ENCODE data around the gene NTSR2.
"Not testable (repeated sequence)": the region's sequence is repeated elsewhere in the genome, so short reads cannot be mapped to it uniquely, and the experiment has no call there.

Gene NTSR2

DNA sequence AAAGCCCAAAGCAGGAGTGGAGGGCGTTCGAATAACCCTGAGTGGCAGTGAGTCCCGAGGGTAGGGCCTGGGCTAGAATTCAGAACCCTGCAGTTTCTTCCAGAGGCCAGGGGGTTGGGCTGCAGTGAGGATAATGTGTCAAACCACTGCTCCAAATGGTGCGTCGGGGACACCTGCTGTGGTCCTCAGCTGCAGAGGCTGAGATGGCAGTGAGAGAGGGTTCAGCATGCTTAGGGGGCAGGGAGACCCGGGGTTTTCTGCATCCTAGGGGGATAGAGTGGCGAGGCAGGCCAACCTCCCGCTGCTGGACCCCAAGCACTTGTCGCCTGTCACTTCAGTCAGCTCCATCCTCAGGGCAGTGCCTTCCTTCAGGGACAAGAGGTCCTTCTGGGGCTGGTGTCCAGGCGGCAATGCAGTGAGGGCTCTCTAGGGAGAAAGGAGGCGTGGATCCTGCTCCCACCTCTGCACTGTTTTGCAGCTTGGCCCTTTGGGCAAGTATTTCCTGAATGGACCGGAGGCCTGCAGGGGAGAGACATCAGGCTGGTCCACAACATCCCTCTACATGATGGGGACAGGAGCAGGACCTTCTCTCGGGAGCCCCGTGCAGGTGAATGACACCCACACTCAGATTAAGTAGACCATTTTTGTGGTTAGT, 8.4 kb upstream of the NTSR2 start:
- DNase-seq = no peak

DNA sequence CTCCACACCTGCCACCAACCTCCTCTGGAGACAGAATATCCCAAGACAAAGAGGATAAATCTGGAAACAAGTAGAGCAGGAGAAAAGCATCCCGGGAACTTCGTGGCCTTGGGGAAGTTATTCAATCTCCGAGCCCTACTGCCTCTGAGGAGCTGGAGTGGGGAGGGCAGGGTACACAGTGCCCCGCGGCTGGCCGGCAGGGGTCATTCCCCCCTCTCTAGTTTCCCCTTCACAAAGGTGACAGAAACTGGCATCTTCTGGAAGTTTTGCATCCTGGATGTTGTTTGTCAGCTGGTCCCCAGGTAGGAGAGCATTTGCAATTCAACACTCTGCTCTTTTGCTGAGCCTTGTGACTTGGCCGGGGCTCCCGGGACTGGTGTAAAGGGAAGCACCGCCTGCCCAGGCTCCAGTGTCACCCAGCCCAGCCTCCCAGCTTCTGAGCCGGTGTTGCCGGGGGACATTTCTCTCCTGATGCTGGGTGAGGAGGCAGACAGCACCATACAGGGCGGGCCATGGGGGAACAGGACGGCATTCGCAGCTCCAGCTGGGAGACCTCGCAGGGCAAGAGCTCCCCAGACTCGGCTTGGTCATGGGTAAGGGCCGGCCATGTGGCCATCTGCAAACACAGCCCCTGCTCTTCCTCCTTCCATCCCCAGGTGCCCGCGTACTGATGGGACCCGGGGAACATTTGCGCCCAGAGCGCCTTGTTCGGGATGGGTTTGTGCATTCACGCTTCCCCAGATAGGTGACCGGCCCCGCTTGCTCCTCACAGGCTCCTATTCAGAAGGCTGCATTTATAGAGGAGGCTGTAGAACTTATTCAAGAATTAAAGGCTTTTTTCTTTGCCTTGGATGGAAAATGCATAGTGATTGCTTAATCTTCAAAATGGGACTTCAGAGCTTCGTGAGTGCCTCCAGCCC, 7.4 kb upstream of the NTSR2 start:
- no peak for DNase-seq

DNA sequence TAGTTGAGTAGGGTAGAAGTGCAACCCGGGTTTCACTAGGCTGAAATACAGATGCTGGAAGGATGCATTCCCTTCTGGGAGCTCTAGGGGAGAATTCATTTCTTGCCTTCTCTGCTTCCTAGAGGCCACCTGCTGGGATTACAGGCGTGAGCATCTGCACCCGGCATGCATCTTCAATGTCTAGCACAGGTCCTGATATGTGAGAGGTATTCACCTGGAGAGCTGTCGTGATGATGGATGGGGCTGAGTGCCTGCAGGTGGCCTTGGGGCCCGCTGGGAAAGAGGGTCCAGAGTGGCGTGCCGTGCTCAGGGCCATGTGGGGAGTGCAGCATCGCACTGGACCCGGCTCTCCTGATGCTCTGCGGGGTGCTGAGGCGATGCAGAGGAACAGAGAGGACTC, 6.6 kb upstream of the NTSR2 start:
- no peak for DNase-seq

DNA sequence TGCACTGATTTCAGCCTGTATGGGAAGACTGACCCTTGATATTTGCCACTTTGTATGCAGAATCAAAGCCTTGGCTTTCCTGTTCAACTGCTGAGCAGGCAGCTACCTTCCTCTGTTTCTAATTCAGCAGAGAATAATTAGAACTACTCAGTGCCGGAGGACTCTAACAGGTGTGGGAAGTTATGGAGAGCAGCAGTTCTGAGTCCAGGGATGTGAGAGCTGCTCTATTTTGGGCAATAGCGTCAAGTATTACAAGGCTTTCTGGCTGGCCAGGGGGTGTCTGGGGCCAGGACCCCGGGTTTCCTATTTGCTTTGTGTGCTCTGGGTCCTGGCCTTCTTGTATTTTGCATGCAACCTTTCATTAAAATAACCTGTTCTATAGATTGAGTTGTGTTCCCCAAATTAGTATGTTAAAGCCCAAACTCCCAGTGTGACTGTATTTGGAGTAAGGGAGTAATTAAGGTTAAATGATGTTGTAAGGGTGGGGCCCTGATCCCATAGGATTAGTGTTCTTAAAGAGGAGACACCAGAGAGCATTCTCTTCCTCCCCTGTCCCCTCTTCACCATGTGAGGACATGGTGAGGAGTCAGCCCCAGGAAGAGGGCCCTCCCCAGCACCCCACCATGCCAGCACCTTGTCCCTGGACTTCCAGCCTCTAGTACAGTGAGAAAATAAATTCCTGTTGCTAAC, 5.6 kb upstream of the NTSR2 start:
- no peak for DNase-seq

DNA sequence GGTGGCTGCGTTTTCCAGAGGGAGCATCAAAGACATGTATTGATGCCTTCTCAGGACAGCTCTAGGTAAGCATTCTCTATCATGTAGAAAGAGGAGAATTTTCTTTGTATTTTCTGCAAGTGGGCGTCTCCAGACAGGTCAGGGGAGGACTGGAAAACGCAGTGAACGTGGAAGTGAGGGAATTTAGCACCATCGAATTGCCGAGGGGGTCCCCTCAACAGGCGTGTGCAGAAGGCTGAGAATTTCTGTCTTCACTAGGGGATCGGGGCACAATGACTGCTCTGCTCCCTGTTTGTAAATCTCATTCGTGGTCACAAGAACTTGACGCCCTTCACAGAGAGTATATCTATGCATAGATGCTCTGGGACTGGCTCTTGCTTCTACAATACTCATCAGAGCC, 5.0 kb upstream of the NTSR2 start:
- DNase-seq = no peak

DNA sequence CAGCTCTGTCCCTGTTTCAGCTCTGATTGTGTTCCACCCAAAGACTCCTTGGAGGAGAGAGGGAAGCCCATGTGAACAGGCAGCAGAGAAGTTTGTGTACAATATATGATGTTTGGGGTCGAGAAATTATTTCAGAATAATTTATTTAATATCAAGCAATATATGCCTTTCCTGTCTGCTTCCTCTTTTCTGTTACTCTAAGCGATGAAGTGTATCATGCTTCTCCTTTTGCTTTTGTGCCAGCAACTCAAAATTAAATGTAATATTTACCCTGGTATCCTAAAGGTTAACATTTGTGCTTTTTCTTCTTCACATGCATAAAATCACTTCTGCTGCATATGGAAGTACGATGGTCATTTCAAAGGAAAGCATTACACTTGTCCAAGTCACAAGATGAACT, 2.4 kb upstream of the NTSR2 start:
- DNase-seq = no peak

DNA sequence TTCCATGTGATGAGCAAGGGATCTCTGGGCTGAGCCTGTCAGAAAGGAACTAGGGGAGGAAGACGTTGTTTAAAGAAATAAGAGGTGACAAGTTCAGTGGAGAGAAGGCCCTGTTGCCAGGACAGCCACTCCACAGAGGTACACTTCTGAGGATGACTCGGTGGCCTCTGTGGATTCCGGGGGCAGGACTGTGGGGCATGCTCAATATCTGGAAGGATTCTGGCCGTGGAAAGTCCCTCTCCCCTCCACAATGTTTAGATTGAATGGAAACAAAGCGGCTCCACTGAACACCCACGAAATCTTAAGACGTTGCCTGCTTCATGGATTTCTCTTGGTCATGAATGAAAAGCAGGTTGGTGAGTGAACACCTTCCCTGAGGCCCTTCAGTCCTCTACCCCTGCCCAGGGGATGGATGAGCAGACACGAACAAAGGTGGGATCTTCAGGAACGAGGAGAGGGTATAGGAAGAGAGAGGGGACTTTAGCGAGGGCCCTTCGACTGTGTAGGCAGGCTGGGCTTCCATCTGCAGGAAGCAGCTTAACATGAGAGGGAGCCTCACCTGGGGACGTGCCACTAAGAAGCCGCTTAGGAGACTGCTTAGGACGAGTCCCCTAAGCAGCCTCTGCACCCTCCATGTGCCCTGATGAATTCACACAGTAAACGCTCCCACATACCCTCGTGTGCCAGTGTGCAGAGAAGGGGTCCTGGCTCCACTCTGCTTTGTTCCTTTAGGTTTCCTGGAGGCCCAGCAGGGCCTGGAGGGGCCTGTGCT, 1.9 kb downstream of the NTSR2 start:
- DNase-seq = no peak

DNA sequence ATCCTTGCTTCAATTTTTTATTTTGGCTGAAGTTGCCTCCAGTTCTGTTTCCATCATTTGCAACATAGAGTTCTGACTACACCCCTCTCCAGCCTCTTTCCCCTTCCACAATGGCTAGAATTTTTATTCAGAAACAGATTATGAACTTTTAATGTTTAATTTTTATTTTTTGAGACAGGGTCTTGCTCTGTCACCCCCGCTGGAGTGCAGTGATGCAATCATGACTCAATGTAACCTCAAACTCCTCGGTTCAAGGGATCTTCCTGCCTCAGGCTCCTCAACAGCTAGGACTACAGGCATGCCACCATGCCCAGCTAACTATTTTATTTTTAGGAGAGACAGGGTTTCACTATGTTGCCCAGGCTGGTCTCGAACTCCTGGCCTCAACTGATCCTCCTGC, 2.8 kb downstream of the NTSR2 start:
- no peak for DNase-seq

DNA sequence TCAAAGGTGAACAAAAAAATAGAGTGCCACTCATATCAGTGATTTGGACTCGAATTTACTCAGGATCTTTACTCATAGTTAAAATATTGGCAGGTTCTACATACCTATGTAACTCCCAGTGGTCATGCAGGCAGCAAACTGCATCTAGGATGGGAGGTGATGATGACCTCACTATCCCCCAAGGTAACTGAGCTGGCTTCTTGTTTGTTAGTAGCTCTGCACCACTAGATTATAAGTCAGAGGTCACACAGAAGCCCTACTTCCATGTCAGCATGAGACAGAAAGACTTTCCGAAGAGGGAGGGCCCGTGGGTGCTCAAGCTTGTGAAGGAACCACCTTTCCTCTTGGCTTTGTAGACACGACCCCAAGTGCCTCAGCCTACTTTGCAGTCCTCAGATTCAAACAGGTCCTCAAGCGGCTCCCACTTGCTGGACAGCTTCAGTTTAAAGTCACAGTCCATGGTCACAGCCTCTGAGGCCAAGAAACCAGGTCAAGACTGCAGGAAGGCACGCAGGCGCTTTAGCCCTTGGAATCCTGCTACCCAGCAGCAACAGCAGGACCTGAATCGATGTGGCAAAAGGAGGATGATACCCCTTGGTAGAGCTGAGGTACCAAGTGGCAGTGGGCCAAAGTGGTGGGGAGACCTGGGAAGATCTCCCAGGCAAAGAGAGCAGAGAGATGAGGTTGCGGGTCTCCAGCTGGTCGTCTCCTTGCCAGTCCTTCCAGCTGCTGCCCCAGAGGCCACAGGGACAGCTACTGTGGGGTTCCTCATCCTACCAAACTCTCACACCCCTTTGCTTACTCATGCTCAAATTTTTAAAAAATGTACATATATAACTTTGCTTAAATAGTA, 4.3 kb downstream of the NTSR2 start:
- DNase-seq = no peak

DNA sequence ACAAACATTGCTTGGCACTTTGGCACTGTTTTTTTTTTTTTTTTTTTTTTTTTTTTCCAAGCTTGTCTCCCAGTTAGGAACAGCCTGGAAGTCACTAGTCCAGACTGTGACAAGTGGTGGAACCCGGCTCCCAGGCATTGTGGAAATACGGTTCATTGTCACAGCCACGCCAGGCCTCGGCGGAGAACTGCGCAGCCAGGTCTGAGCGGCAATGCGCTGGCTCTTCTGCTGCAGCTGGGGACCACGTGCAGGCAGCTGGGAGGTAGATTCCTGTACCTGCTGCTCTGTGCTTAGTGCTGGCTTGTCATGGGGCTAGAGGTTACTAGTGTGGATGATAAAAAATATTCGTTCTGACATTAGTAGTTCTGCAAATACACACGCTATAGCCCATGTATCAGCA, 5.0 kb downstream of the NTSR2 start:
- DNase-seq = no peak

DNA sequence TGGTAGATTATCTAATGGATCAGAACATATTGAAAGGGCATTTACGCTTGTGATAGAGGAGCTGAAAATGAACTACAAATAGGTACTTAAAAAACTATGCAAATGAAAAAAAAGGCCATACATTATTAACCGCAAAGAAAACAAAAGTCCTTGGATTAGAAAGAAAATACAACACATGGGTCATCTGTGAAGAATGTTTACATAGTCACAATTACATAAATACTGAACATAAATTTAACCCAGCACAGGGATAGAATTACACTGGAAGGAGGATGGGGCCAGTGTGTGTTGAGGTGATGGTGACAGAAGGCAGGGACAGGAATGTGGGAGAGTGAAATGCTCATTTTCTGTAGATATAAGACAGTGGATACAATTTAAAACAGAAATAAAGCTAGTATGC, 6.6 kb downstream of the NTSR2 start:
- no peak for DNase-seq

DNA sequence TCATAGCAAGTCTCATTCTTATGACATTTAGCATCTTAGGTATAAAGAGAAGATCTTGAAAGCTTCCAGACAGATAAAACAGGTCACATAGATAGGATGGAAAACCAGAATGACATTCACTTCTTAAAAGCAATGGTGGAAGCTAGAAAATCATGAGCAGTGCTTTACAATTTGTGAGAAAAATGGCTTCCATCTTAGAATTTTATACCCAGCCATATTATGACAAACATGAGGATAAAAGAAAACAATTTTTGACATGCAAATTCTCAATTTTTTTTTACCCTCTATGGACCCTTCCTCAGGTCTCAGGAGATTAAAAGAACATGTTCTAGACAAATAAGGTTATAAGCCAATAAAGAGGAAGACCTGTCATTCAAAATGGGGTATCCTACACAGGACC, 7.1 kb downstream of the NTSR2 start:
- DNase-seq = no peak

DNA sequence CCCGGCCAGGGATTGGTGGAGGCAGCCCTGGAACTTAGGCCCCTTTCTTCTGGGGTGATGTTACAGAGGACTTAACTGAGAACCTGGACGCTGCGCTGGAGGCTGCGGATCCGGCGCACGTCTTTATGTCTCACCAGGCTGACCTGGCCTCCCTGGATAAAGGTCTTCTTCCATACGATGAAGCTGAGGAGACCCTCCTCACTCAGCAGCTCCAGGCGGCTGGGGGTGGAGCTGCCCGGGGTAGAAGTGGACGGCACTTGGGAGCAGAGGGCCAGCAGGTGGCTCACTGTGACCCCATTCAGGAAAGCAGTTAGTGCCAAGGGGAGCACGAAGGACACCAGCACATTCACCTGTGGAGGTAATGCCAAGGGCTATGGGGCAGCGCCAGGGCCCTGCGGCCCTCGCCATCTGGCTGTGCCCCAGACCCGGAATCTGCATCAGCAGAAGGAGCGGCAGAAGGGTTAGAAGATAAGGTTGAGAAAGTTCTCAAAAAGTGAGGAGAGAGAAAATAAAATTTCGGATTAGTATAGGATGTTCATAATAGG, 8.0 kb downstream of the NTSR2 start:
- no peak for DNase-seq

DNA sequence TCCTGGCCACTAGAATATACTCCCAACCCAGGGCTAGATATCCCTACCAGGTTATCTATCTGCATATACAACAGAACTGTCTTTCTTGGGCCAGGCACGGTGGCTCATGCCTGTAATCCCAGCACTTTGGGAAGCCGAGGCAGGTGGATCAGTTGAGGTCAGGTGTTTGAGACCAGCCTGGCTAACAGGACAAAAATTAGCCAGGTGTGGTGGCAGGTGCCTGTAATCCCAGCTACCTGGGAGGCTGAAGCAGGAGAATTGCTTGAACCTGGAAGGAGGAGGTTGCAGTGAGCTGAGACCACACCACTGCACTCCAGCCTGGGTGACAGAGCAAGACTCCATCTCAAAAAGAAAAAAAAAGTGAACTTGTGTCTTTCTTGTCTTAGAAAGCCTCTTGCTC, 9.6 kb downstream of the NTSR2 start:
- DNase-seq = not testable (repeated sequence)

DNA sequence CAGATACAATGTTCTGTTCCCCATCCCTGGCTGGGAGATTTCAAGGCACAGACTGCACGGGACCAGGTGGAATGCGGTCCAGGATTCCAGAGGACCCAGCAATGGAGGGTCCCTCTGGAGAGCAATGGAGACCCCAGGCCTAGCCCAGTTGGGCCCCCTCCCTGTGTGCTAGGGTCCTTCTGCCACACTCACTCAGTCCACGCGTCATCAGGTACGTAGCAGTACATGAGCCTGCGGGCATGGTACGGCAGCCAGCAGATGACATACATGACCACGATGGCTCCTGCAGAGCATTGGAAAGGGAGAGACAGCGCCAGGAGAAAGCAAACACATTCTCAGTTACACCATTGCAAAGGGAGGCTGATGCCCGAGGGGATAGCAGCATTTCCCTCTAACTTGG, 10.1 kb downstream of the NTSR2 start:
- no peak for DNase-seq

DNA sequence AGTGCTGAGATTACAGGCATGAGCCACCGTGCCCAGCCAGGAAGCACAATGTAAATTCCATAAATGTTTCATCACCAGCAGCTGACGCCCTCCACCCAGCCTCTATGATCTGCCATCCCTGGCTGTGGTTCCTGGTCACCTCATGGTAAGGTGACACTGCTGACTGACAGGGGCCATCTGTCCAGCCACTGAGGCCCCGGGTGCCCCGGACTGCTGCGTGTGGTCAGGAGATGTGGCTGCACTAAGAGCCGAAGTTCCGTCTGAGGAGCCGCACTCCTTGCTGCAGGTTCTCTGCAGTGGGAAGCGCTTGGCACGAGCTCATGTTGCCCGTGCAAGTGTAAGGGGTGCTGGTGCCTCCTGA, 10.9 kb downstream of the NTSR2 start:
- DNase-seq = no peak

DNA sequence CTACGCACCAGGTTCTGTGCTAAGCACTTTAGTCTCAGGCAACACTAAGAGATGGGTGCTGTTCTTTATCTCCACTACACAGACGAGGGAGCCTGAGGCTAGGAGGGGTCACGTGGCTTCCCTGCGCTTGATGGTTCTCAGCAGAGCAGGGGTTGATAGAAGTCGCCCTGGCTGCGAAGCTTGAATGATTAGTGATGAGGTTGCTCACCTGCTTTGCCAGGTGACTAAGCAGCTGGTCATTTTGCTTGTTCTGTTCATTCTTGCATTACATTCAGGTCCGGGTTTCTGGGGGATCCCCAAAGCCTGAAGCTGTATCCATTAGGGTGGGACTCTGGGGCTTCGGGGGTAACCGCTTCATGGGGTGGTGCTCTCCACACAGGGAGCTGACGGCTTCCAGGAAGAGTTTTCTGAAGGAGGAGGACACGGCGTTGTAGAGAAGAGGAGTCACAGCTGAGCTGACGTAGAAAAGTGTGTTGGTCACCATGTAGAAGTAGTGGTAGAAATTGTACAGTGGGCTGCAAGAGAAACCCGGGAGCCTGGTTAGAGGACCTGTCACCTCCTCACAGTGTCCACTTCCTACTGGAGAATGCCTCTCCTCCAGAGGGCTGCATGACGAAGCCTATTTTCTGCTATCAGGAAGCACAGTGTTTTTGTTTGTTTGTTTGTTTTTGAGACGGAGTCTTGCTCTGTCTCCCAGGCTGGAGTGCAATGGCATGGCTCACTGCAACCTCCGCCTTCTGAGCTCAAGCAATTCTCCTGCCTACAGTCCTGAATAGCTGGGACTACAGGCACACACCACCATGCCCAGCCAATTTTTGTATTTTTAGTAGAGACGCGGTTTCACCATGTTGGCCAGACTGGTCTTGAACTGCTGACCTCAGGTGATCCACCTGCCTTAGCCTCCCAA, 11.5 kb downstream of the NTSR2 start:
- DNase-seq = no peak

DNA sequence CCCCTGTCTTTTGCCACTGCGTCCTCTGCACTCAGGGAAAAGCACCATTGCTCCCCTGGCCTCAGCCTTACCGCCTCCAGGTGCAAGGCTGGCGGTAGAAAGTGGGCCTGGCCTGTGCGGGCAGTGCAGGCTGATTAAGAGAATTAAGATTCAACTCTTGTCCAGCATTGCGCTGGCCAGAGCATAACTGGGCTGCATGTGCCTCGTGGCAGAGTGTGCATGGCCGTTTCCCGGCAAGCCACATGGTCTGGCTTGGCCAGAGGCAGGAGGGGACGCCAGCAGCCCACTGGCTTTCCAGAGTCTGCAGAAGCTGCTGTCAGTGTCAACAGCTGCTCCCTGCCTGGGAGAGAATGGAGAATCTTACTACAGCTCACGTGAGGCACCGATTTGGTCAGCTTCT, 12.3 kb downstream of the NTSR2 start:
- DNase-seq = no peak

DNA sequence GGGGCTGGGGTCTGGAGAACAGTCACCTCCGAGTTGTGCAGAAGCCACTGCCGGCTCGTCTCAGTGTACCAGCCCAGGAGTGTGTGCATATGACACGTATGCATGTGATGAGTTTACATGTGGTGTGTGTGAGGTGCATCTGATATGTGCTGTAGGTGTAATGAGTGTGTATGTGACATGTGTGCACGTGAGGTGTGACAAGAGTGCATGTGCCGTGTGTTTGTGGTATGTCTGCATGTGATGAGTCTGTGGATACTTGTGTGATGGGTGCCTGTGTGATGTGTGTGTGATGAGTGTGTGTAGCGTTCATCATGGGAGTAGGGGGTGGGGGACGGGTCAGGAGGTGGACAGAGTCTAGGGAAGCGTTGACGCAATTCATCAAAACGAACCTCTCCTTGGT, 12.8 kb downstream of the NTSR2 start:
- DNase-seq = no peak

DNA sequence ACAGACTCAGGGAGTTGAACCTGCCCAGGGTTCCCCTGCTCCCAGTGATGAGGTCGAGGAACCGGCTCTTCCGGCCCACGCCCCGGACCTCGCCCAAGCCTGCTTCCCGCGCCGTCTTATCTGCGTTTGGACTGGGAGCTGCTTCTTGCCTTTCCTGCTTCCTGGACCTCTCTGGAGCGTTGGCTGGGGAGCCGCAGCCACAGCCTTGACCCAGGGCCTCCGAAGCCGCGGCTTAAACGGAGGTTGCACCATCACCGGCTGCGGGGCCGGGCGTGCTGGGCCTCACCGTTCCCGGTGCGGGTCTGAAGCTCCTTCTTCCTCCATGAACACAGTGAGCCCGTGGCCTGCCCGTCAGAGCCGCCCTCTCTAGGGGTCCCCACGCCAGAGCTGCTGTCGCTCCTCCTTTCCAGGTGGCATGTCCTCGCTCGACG, 13.3 kb downstream of the NTSR2 start:
- DNase-seq = no peak

DNA sequence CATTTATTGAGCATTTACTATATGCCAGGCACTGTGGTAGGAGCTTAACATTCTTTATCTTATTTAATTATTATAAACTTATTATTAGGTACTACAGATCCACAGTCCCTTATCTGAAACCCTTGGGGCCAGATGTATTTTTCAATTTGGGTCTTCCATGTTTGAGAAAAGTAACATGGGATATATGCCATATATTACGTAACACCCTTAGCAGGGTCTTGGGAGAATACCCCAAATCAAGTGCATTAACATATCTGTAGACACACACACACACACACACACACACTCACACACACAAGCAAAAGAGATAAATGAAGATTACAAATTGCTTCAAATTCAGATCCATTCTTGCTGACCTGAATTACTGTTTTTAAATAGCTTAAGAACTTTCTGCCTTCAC, 13.7 kb downstream of the NTSR2 start:
- no peak for DNase-seq

Measured in left hindlimb (tissue), 1 donor.